Upper lobe of left lung (tissue), 6 donors: ENCODE results near the gene TRAP1. TPM values are rescaled to one million over a fixed set of nuclear protein-coding genes. Genes with fewer than 3 reads are reported as not detected.

Experiments used
- ATAC-seq, 2 donors: fragments of 200-7000 bp; cut with Tn5 transposase; one replicate each; pipeline ENCODE4 v1.9.1; 2022; ENCODE audit warnings: mild to moderate bottlenecking in 2 of 2, moderate library complexity in 2 of 2; ENCODE audit not compliant: low FRiP score in 2 of 2
- DNase-seq, 2 donors: peaks; one replicate each; pipeline ENCODE4 v3.0.0-alpha.2; 2019 to 2020
- H3K27ac ChIP-seq, 4 donors: fragments of 200-600 bp; sonication (generic); one replicate each; pipeline ENCODE4 v1.5.1; 2016 to 2019
- H3K27me3 ChIP-seq, 4 donors: fragments of 200-600 bp; sonication (generic); one replicate each; pipeline ENCODE4 v1.5.1; 2017 to 2019
- H3K36me3 ChIP-seq, 4 donors: fragments of 200-600 bp; sonication (generic); one replicate each; pipeline ENCODE4 v1.5.1; 2016 to 2019
- H3K4me1 ChIP-seq, 4 donors: fragments of 200-600 bp; sonication (generic); one replicate each; pipeline ENCODE4 v1.5.1; 2018 to 2019
- H3K4me3 ChIP-seq, 4 donors: fragments of 200-600 bp; sonication (generic); one replicate each; pipeline ENCODE4 v1.5.1; 2017 to 2019; ENCODE audit warnings: mild to moderate bottlenecking in 2 of 4, moderate library complexity in 1 of 4
- H3K9me3 ChIP-seq, 4 donors: fragments of 200-600 bp; sonication (generic); one replicate each; pipeline ENCODE4 v1.5.1; 2018 to 2019
- CTCF ChIP-seq, 6 experiments: fragments of 450-650 bp in 4 of 6; fragments of 200-600 bp in 2 of 6; sonication (generic) in 2 of 6; IDR thresholded peaks; one replicate each; pipeline ENCODE4 v1.5.1; 2016 to 2019; ENCODE audit warnings: antibody characterized with exemption in 6 of 6
- EP300 ChIP-seq, 4 donors: sonication (generic); formaldehyde crosslinking; IDR thresholded peaks; one replicate each; pipeline ENCODE4 v1.5.1; 2017; ENCODE audit warnings: antibody characterized with exemption in 4 of 4, control low read depth in 2 of 4
- POLR2A ChIP-seq, 4 donors: fragments of 450-650 bp; IDR thresholded peaks; one replicate each; pipeline ENCODE4 v1.5.1; 2016 to 2017; ENCODE audit warnings: antibody characterized with exemption in 4 of 4, mild to moderate bottlenecking in 2 of 4
- POLR2AphosphoS5 ChIP-seq, 2 donors: sonication (generic); formaldehyde crosslinking; IDR thresholded peaks; one replicate each; pipeline ENCODE4 v1.5.1; 2017; ENCODE audit warnings: antibody characterized with exemption in 2 of 2
- WGBS, 2 donors: methylation state at CpG; one replicate each; pipeline ENCODE4 v1.1.5; 2017 to 2018; 5-methylcytosine and 5-hydroxymethylcytosine counted together
- total RNA-seq, 6 donors: library from RNA; depleted of rRNA in 4 of 6; stranded (reverse); fragments of >200 nt in 4 of 6; gene quantifications; one replicate each; pipeline versions ENCODE4 v1.1.0 to v1.2.1, GENCODE V29; 2016 to 2021
- donor health status: DM: no; HTN: no; CAD: no; lungs with moderate emphysema.
- donor health status: DM: no; HTN: yes; CAD: no; lungs with severe emphysema.

TRAP1 gene
- total RNA-seq, 6 donors from 2014 or later = 48.0 to 81.7 (median 55.0) TPM

- 82 to 85% methylated on average over 19 of the region's 19 CpGs for WGBS, 2 donors
- Histone ChIP-seq H3K4me3 (peak overlapping the region in 3 of 4 donors; percentile 20 to 41 (median 40)), H3K36me3 (peaks cover 0 to 25% (median 6%) of the 10 kb centered on the region in 4 donors), H3K27ac (peak overlapping the region in 1 of 4 donors; percentile 67), H3K27me3 (no peaks in the 10 kb centered on the region), H3K4me1 (peaks cover 6 to 19% (median 7%) of the 10 kb centered on the region in 4 donors), H3K9me3 (no peaks in the 10 kb centered on the region)
- ATAC-seq (peak in 1 of 2 donors; percentile 60), DNase-seq (no peak)
- TF ChIP-seq POLR2AphosphoS5 (IDR thresholded peaks at IDR 0.05) = no peak
- TF ChIP-seq CTCF (IDR thresholded peaks at IDR 0.05) = no peak
- TF ChIP-seq POLR2A (IDR thresholded peaks at IDR 0.05) = no peak
- no peak for TF ChIP-seq EP300 (IDR thresholded peaks at IDR 0.05)
Measured at GRCh38 chr16:3690980-3691720, 26.2 kb downstream of the TRAP1 start.

GRCh38 chr16:3690470-3690928 lies 26.8 kb downstream of the TRAP1 start:
- peaks cover 0 to 32% (median 10%) of the 10 kb centered on the region in 4 donors for H3K36me3 ChIP-seq
- no peaks in the 10 kb centered on the region for H3K27me3 ChIP-seq
- DNase-seq (peak; percentile 90 to 92), ATAC-seq (peak; percentile 94 to 97)
- peak overlapping the region in 3 of 4 donors; percentile 20 to 41 (median 40) for H3K4me3 ChIP-seq
- H3K27ac ChIP-seq = peak overlapping the region in 1 of 4 donors; percentile 67
- 28 to 31% methylated on average over 13 to 17 of the region's 18 CpGs for WGBS, 2 donors
- peaks cover 6 to 19% (median 7%) of the 10 kb centered on the region in 4 donors for H3K4me1 ChIP-seq
- no peaks in the 10 kb centered on the region for H3K9me3 ChIP-seq
- TF ChIP-seq POLR2AphosphoS5 (IDR thresholded peaks at IDR 0.05) (peak; percentile 48 to 59), EP300 (IDR thresholded peaks at IDR 0.05) (no peak), POLR2A (IDR thresholded peaks at IDR 0.05) (no peak), CTCF (IDR thresholded peaks at IDR 0.05) (peak; percentile 90 to 95 (median 94))

GRCh38 chr16:3689731-3690130 lies 27.6 kb downstream of the TRAP1 start:
- Histone ChIP-seq H3K27me3 (no peaks in the 10 kb centered on the region), H3K9me3 (no peaks in the 10 kb centered on the region), H3K4me3 (no peak overlapping the region), H3K36me3 (peaks cover 0 to 40% (median 13%) of the 10 kb centered on the region in 4 donors), H3K4me1 (peaks cover 6 to 19% (median 7%) of the 10 kb centered on the region in 4 donors), H3K27ac (no peak overlapping the region)
- ATAC-seq (no peak), DNase-seq (no peak)
- TF ChIP-seq POLR2A (IDR thresholded peaks at IDR 0.05) = no peak
- TF ChIP-seq CTCF (IDR thresholded peaks at IDR 0.05) = no peak
- TF ChIP-seq EP300 (IDR thresholded peaks at IDR 0.05) = no peak
- no peak for TF ChIP-seq POLR2AphosphoS5 (IDR thresholded peaks at IDR 0.05)
- 95 to 96% methylated on average over 7 of the region's 7 CpGs for WGBS, 2 donors

- peaks cover 6 to 19% (median 7%) of the 10 kb centered on the region in 4 donors for H3K4me1 ChIP-seq
- ATAC-seq (no peak), DNase-seq (no peak)
- TF ChIP-seq POLR2AphosphoS5 (IDR thresholded peaks at IDR 0.05) = no peak
- TF ChIP-seq EP300 (IDR thresholded peaks at IDR 0.05) = no peak
- TF ChIP-seq CTCF (IDR thresholded peaks at IDR 0.05) = no peak
- no peak for TF ChIP-seq POLR2A (IDR thresholded peaks at IDR 0.05)
- no peak overlapping the region for H3K27ac ChIP-seq
- no peak overlapping the region for H3K4me3 ChIP-seq
- 90 to 95% methylated on average over 9 of the region's 9 CpGs for WGBS, 2 donors
- H3K27me3 ChIP-seq = no peaks in the 10 kb centered on the region
- peaks cover 0 to 55% (median 13%) of the 10 kb centered on the region in 4 donors for H3K36me3 ChIP-seq
- H3K9me3 ChIP-seq = no peaks in the 10 kb centered on the region
Measured at GRCh38 chr16:3687792-3688191, 29.5 kb downstream of the TRAP1 start.
